Measurements from ENCODE around the gene IKZF4. TPM values are rescaled to one million over a fixed set of nuclear protein-coding genes. Genes with fewer than 3 reads are reported as not detected.
"Not testable (repeated sequence)": the region's sequence is repeated elsewhere in the genome, so short reads cannot be mapped to it uniquely, and the experiment has no call there.

Gene IKZF4
- total RNA-seq, 1 experiment from 2014 or later = 7.3 TPM

GRCh38 chr12:55982319-55982936 lies 38.4 kb upstream of the IKZF4 start:
- DNase-seq = no peak
- H3K4me3 Mint-ChIP-seq (ENCODE audit: low read depth, unreplicated experiment) = no peak overlapping the region
- H3K36me3 Mint-ChIP-seq (ENCODE audit: insufficient read depth, unreplicated experiment) = peaks cover 50% of the 10 kb centered on the region
- no TSS peak for BruUV-seq (replicated peaks)
- H3K27me3 Mint-ChIP-seq (ENCODE audit: unreplicated experiment) = no peaks in the 10 kb centered on the region
- TF ChIP-seq CTCF (IDR thresholded peaks at IDR 0.05; ENCODE audit: unreplicated experiment) = no peak
- CTCF ChIA-PET = interaction anchor here (0.6 to 1.1 kb wide), 3 partner anchors 83 to 244 kb away, joined by 3 to 5 read pairs (median 5); no protein-coding TSS in a partner anchor
- intact Hi-C loops (cut with micrococcal nuclease; ENCODE audit: unreplicated experiment) = no loop called here
- H3K4me1 Mint-ChIP-seq (ENCODE audit: low read depth, unreplicated experiment) = peaks cover 21% of the 10 kb centered on the region
- H3K27ac Mint-ChIP-seq (ENCODE audit: unreplicated experiment) = no peak overlapping the region
- no peaks in the 10 kb centered on the region for H3K9me3 Mint-ChIP-seq (ENCODE audit: low read depth, unreplicated experiment)

- no peaks in the 10 kb centered on the region for H3K27me3 Mint-ChIP-seq (ENCODE audit: unreplicated experiment)
- no peaks in the 10 kb centered on the region for H3K9me3 Mint-ChIP-seq (ENCODE audit: low read depth, unreplicated experiment)
- intact Hi-C loops (cut with micrococcal nuclease; ENCODE audit: unreplicated experiment) = no loop called here
- H3K4me3 Mint-ChIP-seq (ENCODE audit: low read depth, unreplicated experiment) = no peak overlapping the region
- peaks cover 19% of the 10 kb centered on the region for H3K4me1 Mint-ChIP-seq (ENCODE audit: low read depth, unreplicated experiment)
- peaks cover 53% of the 10 kb centered on the region for H3K36me3 Mint-ChIP-seq (ENCODE audit: insufficient read depth, unreplicated experiment)
- CTCF ChIA-PET = interaction anchor here (0.7 kb wide), 2 partner anchors 10 to 32 kb away, joined by 3 to 4 read pairs; partner anchors contain the start of gene RAB5B
- H3K27ac Mint-ChIP-seq (ENCODE audit: unreplicated experiment) = no peak overlapping the region
- no peak for DNase-seq
- BruUV-seq (replicated peaks) = no TSS peak
- no peak for TF ChIP-seq CTCF (IDR thresholded peaks at IDR 0.05; ENCODE audit: unreplicated experiment)
These were observed 37.5 kb upstream of the IKZF4 start for GRCh38 chr12:55983232-55983842.

- peaks cover 65% of the 10 kb centered on the region for H3K36me3 Mint-ChIP-seq (ENCODE audit: insufficient read depth, unreplicated experiment)
- CTCF ChIA-PET = interaction anchor here (0.8 to 1.2 kb wide), 2 partner anchors 11 kb away, joined by 4 read pairs; partner anchors contain the start of gene RAB5B
- intact Hi-C loops (cut with micrococcal nuclease; ENCODE audit: unreplicated experiment) = no loop called here
- no peaks in the 10 kb centered on the region for H3K9me3 Mint-ChIP-seq (ENCODE audit: low read depth, unreplicated experiment)
- no peaks in the 10 kb centered on the region for H3K27me3 Mint-ChIP-seq (ENCODE audit: unreplicated experiment)
- DNase-seq = no peak
- H3K4me1 Mint-ChIP-seq (ENCODE audit: low read depth, unreplicated experiment) = peaks cover 8% of the 10 kb centered on the region
- no peak overlapping the region for H3K4me3 Mint-ChIP-seq (ENCODE audit: low read depth, unreplicated experiment)
- no peak overlapping the region for H3K27ac Mint-ChIP-seq (ENCODE audit: unreplicated experiment)
- no TSS peak for BruUV-seq (replicated peaks)
- no peak for TF ChIP-seq CTCF (IDR thresholded peaks at IDR 0.05; ENCODE audit: unreplicated experiment)
These were observed 36.0 kb upstream of the IKZF4 start for GRCh38 chr12:55984861-55985260.

GRCh38 chr12:55985341-55985740 lies 35.5 kb upstream of the IKZF4 start:
- H3K36me3 Mint-ChIP-seq (ENCODE audit: insufficient read depth, unreplicated experiment) = peaks cover 65% of the 10 kb centered on the region
- intact Hi-C loops (cut with micrococcal nuclease; ENCODE audit: unreplicated experiment) = no loop called here
- CTCF ChIA-PET = interaction anchor here (1.2 kb wide), 1 partner anchor 11 kb away, joined by 4 read pairs; no protein-coding TSS in a partner anchor

GRCh38 chr12:55985976-55986375 lies 34.9 kb upstream of the IKZF4 start:
- CTCF ChIA-PET = interaction anchor here (0.7 kb wide), 1 partner anchor 1079 kb away, joined by 3 read pairs; no protein-coding TSS in a partner anchor
- H3K27ac Mint-ChIP-seq (ENCODE audit: unreplicated experiment); H3K9me3 Mint-ChIP-seq (ENCODE audit: low read depth, unreplicated experiment); DNase-seq; H3K4me3 Mint-ChIP-seq (ENCODE audit: low read depth, unreplicated experiment); BruUV-seq (replicated peaks); H3K4me1 Mint-ChIP-seq (ENCODE audit: low read depth, unreplicated experiment); intact Hi-C loops (cut with micrococcal nuclease; ENCODE audit: unreplicated experiment); H3K27me3 Mint-ChIP-seq (ENCODE audit: unreplicated experiment): not testable (repeated sequence)
- H3K36me3 Mint-ChIP-seq (ENCODE audit: insufficient read depth, unreplicated experiment) = peaks cover 64% of the 10 kb centered on the region

More at GRCh38 chr12:55985341-55985740, 35.5 kb upstream of the IKZF4 start:
- no peak for TF ChIP-seq CTCF (IDR thresholded peaks at IDR 0.05; ENCODE audit: unreplicated experiment)
- Mint-ChIP-seq H3K27me3 (ENCODE audit: unreplicated experiment) (no peaks in the 10 kb centered on the region), H3K4me3 (ENCODE audit: low read depth, unreplicated experiment) (no peak overlapping the region), H3K9me3 (ENCODE audit: low read depth, unreplicated experiment) (no peaks in the 10 kb centered on the region), H3K4me1 (ENCODE audit: low read depth, unreplicated experiment) (peaks cover 8% of the 10 kb centered on the region), H3K27ac (ENCODE audit: unreplicated experiment) (no peak overlapping the region)
- BruUV-seq (replicated peaks) = no TSS peak
- no peak for DNase-seq

All from Calu3 (cell line).